Esophagus squamous epithelium (tissue), 5 donors: ENCODE data around the gene SIPA1. TPM values are rescaled to one million over a fixed set of nuclear protein-coding genes. Genes with fewer than 3 reads are reported as not detected.

Experiments used
- DNase-seq: peaks from one replicate; lab custom pipeline; 2025; lab: John Stamatoyannopoulos, UW
- H3K27ac ChIP-seq, 4 donors: fragments of 200-600 bp; sonication (generic); one replicate each; pipeline ENCODE4 v1.5.1; 2016 to 2019; ENCODE audit warnings: mild to moderate bottlenecking in 1 of 4
- H3K27me3 ChIP-seq, 4 donors: fragments of 200-600 bp; sonication (generic); 1 replicate in 3 of 4; 2 replicates in 1 of 4; pipeline versions ENCODE4 v1.5.1 to v1.6.0; 2017 to 2021; ENCODE audit warnings: antibody characterized with exemption in 1 of 4
- H3K36me3 ChIP-seq, 3 donors: fragments of 200-600 bp; sonication (generic); one replicate each; pipeline ENCODE4 v1.5.1; 2016 to 2019
- H3K4me1 ChIP-seq, 3 donors: fragments of 200-600 bp; sonication (generic); one replicate each; pipeline ENCODE4 v1.5.1; 2017 to 2019
- H3K4me3 ChIP-seq, 4 donors: fragments of 200-600 bp; sonication (generic); 1 replicate in 3 of 4; 2 replicates in 1 of 4; pipeline ENCODE4 v1.5.1; 2016 to 2019; ENCODE audit warnings: mild to moderate bottlenecking in 2 of 4, moderate library complexity in 1 of 4
- H3K9me3 ChIP-seq, 3 donors: fragments of 200-600 bp; sonication (generic); one replicate each; pipeline ENCODE4 v1.5.1; 2016 to 2019
- CTCF ChIP-seq, 6 experiments: fragments of 450-650 bp in 4 of 6; fragments of 200-600 bp in 2 of 6; sonication (generic) in 2 of 6; IDR thresholded peaks; one replicate each; pipeline ENCODE4 v1.5.1; 2016 to 2019; ENCODE audit warnings: antibody characterized with exemption in 6 of 6, mild to moderate bottlenecking in 4 of 6, moderate library complexity in 4 of 6
- POLR2A ChIP-seq, 4 donors: fragments of 450-650 bp; IDR thresholded peaks; one replicate each; pipeline ENCODE4 v1.6.1; 2017; ENCODE audit warnings: antibody characterized with exemption in 4 of 4, mild to moderate bottlenecking in 4 of 4, moderate library complexity in 3 of 4
- WGBS, 2 donors: methylation state at CpG; one replicate each; pipeline ENCODE4 v1.1.5; 2018; 5-methylcytosine and 5-hydroxymethylcytosine counted together
- intact Hi-C: fragments of 100-400 bp; cut with DNase I; formaldehyde crosslinking; loops from one replicate; pipeline ENCODE4 v1.15.0; 2022
- total RNA-seq, 4 donors: library from RNA; depleted of rRNA; stranded (reverse); fragments of >200 nt; gene quantifications; one replicate each; pipeline ENCODE4 v1.1.0, GENCODE V29; 2016
- donor health status: DM: yes; HTN: yes; CAD: no.

SIPA1 gene
- total RNA-seq, 4 donors from 2014 or later, result 7.8 to 29.2 (median 27.5) TPM

GRCh38 chr11:65607614-65608426 is 30.1 kb upstream of the SIPA1 start:
- Histone ChIP-seq H3K36me3 (peaks cover 13 to 96% (median 18%) of the 10 kb centered on the region in 3 donors), H3K27me3 (no peaks in the 10 kb centered on the region), H3K9me3 (no peaks in the 10 kb centered on the region), H3K4me3 (peak overlapping the region in 3 of 4 donors; percentile 32 to 57 (median 38)), H3K4me1 (peaks cover 42 to 68% (median 44%) of the 10 kb centered on the region in 3 donors), H3K27ac (peak overlapping the region; percentile 46 to 87 (median 69))
- intact Hi-C loops, result no loop called here
- TF ChIP-seq POLR2A (IDR thresholded peaks at IDR 0.05) (no peak), CTCF (IDR thresholded peaks at IDR 0.05) (no peak)
- 72 to 75% methylated on average over 5 to 19 of the region's 37 CpGs for WGBS, 2 donors
- no peak for DNase-seq

- peaks cover 13 to 84% (median 16%) of the 10 kb centered on the region in 3 donors for H3K36me3 ChIP-seq
- 50 to 86% methylated on average over 1 to 3 of the region's 3 CpGs for WGBS, 2 donors
Observed at GRCh38 chr11:65609229-65609628, 28.7 kb upstream of the SIPA1 start.

GRCh38 chr11:65609665-65610064 is 28.2 kb upstream of the SIPA1 start:
- Histone ChIP-seq H3K27me3 (no peaks in the 10 kb centered on the region), H3K36me3 (peaks cover 10 to 79% (median 12%) of the 10 kb centered on the region in 3 donors), H3K4me3 (peak overlapping the region in 1 of 4 donors; percentile 14), H3K27ac (peak overlapping the region in 3 of 4 donors; percentile 17 to 96 (median 57)), H3K4me1 (peaks cover 48 to 77% (median 49%) of the 10 kb centered on the region in 3 donors), H3K9me3 (no peaks in the 10 kb centered on the region)
- intact Hi-C loops, result loop anchor here (10.0 kb wide), 1 partner anchor 65 kb away; no protein-coding TSS in a partner anchor
- TF ChIP-seq CTCF (IDR thresholded peaks at IDR 0.05) (no peak), POLR2A (IDR thresholded peaks at IDR 0.05) (no peak)
- WGBS, 2 donors, result 72 to 80% methylated on average over 4 to 5 of the region's 5 CpGs
- DNase-seq, result no peak

More at GRCh38 chr11:65609229-65609628, 28.7 kb upstream of the SIPA1 start:
- no peaks in the 10 kb centered on the region for H3K27me3 ChIP-seq
- peaks cover 48 to 77% (median 49%) of the 10 kb centered on the region in 3 donors for H3K4me1 ChIP-seq
- DNase-seq, result no peak
- TF ChIP-seq CTCF (IDR thresholded peaks at IDR 0.05) (no peak), POLR2A (IDR thresholded peaks at IDR 0.05) (no peak)
- intact Hi-C loops, result no loop called here
- H3K4me3 ChIP-seq, result no peak overlapping the region
- no peaks in the 10 kb centered on the region for H3K9me3 ChIP-seq
- H3K27ac ChIP-seq, result peak overlapping the region in 2 of 4 donors; percentile 57 to 96

- intact Hi-C loops, result loop anchor here (10.0 kb wide), 1 partner anchor 66 kb away; no protein-coding TSS in a partner anchor
- Histone ChIP-seq H3K27ac (peak overlapping the region; percentile 96 to 98 (median 98)), H3K36me3 (peaks cover 2 to 72% (median 4%) of the 10 kb centered on the region in 3 donors), H3K4me1 (peaks cover 48 to 77% (median 49%) of the 10 kb centered on the region in 3 donors), H3K27me3 (no peaks in the 10 kb centered on the region), H3K4me3 (peak overlapping the region in 3 of 4 donors; percentile 70 to 99 (median 81)), H3K9me3 (no peaks in the 10 kb centered on the region)
- WGBS, 2 donors, result 79 to 92% methylated on average over 2 to 3 of the region's 6 CpGs
- DNase-seq, result no peak
- TF ChIP-seq CTCF (IDR thresholded peaks at IDR 0.05) (no peak), POLR2A (IDR thresholded peaks at IDR 0.05) (no peak)
Observed at GRCh38 chr11:65610404-65610803, 27.5 kb upstream of the SIPA1 start.
